OCI-M2 (cell line): ENCODE measurements around the gene DHRS1.
"Not testable (repeated sequence)": the region's sequence is repeated elsewhere in the genome, so short reads cannot be mapped to it uniquely, and the experiment has no call there.

Experiments used
- DNase-seq: peaks from one replicate; lab custom pipeline; 2025; ENCODE audit not compliant: unreplicated experiment; lab: John Stamatoyannopoulos, UW

The DHRS1 gene

DNA sequence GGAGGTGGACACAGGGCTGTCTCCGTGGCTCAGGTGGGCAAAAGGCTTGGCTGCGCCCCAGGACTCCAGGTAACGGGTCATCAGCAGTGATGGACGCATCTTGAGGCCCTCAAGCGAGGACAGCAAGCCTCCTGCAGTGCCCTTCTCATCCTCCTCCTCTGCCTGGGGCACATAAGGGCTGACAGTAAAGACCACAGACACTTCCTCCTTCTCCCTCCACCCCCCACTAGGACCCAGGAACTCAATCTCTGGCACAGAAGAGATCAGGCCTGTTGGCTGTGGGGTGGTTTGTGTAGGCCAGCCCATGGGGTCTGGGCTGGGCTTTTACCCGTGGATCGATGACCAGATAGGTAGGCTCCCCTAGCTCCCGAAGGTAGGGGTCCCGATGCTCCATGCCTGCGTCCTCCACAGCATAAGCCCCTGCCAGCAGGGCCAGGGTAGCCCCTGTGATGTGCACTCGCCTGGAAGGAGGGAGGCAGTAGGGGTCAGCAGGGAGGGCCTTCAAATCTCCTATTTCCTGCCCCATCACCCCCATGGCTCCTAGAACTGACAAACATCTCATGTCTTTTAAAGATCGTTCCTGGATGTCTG lies 29.6 kb upstream of the DHRS1 start:
- DNase-seq: no peak

DNA sequence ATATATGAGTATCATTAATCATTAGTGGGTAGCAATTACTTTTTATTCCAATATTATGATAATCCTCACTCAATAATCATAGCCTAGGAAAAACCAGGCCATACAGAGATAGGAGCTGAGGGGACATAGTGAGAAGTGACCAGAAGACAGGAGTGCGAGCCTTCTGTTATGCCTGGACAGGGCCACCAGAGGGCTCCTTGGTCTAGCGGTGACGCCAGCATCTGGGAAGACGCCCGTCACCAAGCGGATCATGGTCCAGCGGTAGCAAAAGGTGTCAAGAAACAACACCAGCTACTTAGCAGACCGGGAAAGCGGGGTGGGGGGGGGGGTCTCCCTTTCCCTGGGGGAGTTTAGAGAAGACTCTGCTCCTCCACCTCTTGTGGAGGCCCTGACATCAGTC lies 28.3 kb upstream of the DHRS1 start:
- not testable (repeated sequence) for DNase-seq

DNA sequence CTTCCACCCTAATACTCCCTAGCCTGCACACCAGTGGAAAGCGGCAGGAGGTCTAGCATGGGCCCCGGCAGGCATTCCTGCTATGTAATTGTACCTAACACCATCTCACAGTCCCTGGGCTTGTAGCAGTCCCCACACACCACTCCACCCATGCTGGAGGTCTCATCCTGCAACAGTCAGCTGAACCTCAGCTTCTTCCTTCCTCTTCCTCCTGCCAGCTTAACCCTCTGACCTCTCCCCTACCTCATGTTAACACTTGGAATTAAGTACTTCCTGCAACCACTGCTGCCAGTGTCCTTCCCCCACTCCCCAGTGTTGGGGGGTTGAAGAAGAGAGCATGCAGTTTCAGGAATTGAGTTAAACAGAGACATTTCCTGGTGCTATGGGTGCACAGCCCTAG lies 27.7 kb upstream of the DHRS1 start:
- no peak for DNase-seq

DNA sequence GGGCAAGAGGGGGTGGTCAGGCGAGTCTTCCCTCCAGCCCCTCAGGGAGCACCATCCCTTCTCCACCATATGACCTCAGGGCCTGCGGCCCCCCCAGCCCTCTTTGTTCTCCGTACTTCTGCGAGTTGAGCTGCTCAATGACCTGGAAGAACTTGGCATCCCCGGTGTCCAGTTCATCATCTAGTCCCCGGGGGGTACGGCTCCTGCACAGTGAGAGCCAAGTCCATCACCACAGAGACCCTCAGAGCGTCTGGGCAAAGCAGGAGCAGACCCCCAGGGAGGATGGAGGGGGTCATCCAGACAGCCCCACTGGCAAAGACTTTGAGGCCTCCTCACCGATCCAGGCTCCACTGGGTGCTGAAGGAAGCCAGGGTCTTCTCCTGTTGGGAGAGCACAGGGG lies 26.4 kb upstream of the DHRS1 start:
- DNase-seq: no peak

DNA sequence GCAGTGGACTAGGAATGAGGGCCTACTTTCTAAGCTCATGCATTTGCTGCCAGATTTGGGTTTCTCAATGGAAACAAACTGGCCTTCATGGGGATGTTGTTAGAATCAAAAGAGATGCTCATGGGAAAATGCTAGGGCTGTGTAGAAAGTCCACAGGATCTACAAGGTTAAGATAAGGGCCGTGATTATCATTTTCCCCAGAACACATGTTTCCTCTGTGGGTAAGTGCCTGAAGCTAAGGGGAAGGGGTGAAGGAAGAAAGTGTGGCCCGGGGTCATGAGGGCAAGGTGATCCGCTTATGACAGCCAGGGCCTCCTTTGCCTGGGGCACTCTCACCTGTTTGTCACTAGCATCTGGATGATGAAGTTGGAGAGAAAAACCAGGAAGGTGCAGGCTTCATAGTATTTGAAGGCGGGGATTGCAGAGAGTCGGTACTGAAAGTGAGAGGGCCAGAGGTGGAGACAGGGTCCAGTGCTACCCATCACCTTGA lies 25.5 kb upstream of the DHRS1 start:
- no peak for DNase-seq

DNA sequence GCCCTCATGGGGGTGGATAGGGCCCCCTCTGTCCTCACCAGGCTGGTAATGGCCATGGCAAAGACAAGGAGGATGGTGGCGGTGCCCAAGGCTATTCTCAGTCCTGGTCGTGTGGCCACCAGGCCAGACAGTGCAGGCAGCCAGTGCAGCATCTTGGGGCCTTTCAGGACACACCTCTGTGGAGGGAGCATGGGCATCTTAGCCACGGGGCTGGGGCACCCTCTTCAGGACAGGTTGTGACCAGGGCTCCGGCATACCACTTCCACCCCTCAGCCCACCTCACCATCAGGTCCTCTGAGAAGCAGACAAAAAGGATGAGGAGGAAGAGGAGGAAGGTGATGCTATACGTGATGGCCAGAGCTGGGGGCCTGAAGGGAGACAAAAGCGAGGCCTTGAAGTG lies 24.4 kb upstream of the DHRS1 start:
- DNase-seq: no peak

DNA sequence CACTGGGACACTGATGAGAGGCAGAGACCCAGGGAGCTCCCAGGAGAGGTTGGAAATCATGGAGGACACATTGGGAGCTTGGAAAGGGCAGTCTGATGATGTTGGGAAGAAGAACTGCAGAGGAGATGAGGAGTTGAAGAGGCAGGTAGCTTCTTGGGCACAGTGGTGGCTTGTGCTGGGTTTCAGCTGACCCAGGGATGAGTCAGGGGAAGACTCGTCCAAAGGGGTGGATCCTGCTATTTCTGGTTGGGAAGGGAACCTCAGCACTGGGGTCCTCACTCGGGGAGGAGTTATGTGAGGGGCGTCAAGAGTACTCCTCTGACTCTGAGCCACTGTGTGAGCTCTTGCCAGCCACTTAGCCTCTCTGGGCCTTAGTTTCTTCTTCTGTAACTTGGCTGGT lies 23.8 kb upstream of the DHRS1 start:
- DNase-seq: no peak

DNA sequence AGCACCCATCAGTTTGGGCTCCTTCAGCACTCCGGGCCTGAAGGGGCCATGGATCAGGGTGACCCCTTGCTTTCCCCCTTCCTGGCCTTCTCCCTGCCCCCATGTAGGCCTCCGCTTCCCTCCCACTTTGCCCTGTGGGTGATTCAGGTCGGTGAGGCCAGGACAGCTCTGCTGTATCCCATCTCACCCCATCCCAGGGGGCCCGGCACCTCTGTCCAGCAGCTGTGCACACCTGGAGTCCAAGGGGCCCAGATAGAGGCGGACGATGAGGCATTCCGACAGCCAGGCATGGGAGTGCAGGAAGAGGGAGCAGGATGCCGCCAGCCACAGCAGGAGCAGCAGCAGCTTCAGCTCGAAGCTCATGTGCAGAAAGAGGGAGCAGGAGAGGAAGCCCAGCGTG lies 23.1 kb upstream of the DHRS1 start:
- DNase-seq: no peak

DNA sequence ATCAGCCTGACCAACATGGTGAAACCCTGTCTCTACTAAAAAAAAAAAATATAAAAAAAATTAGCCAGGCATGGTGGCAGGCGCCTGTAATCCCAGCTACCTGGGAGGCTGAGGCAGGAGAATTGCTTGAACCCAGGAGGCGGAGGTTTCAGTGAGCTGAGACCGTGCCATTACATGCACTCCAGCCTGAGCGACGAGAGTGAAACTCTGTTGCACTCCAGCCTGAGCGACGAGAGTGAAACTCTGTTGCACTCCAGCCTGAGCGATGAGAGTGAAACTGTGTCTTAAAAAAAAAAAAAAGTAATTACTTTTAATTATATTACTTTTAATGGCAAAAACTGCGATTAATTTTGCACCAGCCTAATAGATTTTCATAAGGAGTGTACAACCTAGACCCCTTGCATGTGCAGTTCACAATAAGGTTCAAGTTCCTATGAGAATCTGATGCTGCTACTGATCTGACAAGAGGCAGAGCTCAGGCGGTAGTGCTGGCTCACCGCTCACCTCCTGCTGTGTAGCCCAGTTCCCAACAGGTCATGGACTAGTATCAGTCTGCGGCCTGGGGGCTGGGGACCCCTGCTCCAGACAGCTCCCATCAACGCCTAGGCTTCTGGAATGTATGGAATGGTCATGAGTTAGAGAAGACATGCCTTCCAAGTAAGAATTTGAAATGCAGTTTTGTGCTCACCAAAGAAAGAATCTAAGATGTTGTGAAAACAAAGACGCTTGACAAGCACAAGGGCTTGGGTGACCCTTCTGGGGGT lies 21.8 kb upstream of the DHRS1 start:
- DNase-seq: no peak

DNA sequence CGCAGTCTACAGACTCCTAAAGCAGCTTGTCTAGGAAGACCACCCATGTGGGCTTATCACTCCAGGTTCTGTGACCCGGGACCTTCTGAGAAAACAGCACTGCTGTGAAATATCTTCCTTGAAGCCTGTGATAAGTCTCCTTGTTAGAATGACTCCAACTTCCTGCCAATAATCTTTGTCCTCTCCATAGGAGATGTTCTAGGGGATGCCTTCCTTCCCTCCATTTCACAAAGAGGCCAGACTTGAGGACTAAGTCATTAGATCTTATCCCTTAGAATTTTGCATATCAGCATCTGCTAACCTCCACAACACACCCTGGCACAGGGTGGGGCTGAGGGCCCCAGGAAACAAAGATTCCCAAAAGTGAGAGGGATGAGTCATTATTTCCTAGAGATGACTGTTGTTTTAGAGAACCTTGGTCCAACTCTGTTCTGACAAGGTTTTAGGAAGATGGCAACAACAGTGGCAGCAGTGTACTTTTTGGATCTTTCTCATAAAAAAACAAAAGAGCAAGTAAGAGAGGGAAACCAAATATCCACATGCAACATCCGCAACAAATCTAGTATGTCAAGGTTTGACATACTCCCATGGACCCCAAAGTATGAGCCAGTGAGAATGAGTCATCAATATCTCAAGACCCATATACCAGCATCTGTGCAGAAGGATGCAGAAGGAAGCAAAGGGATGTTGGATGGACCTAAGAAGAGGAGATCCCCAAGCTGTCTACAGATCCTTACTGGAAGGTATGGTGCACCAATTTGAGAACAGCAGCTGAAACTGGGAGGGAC lies 17.8 kb upstream of the DHRS1 start:
- DNase-seq: no peak

DNA sequence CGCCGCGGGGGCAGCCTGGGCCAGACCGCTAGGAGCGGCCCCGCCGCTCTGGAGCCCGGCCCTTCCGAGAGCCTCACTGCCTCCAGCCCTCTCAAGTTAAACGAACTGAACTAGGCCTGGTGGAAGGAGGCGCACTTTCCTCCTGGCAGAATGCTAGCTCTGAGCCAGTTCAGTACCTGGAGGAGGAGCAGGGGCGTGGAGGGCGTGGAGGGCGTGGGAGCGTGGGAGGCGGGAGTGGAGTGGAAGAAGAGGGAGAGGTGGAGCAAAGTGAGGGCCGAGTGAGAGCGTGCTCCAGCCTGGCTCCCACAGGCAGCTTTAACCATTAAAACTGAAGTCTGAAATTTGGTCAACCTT lies 17.0 kb upstream of the DHRS1 start:
- no peak for DNase-seq

DNA sequence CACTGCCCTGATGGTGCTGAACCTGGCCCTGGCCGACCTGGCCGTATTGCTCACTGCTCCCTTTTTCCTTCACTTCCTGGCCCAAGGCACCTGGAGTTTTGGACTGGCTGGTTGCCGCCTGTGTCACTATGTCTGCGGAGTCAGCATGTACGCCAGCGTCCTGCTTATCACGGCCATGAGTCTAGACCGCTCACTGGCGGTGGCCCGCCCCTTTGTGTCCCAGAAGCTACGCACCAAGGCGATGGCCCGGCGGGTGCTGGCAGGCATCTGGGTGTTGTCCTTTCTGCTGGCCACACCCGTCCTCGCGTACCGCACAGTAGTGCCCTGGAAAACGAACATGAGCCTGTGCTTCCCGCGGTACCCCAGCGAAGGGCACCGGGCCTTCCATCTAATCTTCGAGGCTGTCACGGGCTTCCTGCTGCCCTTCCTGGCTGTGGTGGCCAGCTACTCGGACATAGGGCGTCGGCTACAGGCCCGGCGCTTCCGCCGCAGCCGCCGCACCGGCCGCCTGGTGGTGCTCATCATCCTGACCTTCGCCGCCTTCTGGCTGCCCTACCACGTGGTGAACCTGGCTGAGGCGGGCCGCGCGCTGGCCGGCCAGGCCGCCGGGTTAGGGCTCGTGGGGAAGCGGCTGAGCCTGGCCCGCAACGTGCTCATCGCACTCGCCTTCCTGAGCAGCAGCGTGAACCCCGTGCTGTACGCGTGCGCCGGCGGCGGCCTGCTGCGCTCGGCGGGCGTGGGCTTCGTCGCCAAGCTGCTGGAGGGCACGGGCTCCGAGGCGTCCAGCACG lies 16.4 kb upstream of the DHRS1 start:
- no peak for DNase-seq

DNA sequence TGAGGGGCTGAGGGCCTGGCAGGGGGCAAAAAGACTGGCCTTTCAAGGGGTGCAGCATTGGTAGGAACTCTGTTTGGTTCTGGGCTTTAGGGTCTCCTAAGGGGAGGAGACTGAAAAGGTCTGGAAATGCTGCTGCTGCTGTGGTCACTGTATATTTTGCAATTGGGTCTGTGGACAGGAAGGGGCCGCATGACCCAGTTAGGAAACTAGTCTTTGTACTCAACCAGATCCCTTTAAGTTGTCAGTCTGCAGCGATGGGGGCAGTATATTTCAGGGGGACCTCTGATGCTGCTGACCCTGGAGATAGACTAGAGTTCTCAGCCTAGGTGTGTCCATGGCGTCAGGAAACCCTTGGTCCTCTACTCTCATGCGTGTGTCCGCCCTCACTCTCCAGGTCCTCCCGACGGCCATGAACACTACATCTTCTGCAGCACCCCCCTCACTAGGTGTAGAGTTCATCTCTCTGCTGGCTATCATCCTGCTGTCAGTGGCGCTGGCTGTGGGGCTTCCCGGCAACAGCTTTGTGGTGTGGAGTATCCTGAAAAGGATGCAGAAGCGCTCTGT lies 15.7 kb upstream of the DHRS1 start:
- no peak for DNase-seq

DNA sequence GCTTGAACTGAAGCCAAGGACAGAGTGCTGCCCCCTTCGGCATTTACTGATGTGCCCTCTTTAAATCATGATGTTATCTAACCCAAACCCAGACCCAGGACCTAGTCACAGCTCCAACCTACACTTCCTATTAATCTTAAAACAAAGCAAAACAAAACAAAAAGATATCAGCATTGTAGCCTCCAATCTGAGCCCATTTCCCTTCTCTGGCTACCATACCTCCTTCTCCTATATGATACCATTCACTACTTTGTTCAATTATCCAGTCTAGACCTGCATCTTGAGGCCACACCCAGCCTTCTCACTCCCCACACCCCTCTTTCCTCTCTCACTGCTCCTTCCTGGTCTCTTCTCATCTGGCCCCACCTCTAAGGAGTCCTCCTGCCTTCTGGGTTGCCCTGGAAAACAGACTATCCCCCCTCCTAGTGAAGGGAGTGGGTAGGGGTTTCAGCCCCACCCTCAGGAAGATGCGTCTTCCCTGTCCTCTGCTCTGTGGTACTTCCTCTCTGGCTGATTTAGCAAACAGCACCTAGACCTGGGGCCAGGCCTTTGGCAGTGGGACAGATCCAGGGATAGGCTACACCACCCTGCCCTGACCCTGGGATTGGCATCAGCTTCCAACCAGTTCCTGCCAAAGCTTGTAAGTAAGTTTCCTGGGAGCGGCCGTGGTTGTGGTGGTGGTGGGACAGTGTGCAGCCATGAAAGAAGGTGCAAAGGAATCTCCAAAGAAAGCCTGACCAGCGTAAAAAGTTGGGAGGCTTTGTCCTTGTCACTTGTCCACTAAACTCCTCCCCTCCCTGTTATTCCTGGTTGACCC lies 15.0 kb upstream of the DHRS1 start:
- no peak for DNase-seq

DNA sequence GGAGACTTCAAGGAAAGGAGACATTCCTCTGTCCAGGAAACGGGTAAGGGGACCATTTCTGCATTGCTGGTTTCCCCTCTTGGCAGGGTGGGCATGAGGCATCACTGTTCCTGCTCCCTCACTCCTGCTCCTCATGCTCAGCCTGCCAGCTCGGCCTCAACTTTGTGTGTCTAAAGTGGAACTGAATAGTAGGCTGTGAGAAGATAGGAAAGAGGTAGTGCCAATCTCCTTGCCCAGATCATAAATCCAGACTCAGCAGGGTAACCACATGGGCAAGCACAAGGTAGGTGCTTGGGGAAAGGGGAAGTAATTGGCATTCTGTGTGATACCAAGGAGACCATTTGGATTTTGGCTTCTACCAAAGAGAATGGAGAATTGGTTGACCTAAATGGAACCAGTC lies 14.3 kb upstream of the DHRS1 start:
- no peak for DNase-seq

DNA sequence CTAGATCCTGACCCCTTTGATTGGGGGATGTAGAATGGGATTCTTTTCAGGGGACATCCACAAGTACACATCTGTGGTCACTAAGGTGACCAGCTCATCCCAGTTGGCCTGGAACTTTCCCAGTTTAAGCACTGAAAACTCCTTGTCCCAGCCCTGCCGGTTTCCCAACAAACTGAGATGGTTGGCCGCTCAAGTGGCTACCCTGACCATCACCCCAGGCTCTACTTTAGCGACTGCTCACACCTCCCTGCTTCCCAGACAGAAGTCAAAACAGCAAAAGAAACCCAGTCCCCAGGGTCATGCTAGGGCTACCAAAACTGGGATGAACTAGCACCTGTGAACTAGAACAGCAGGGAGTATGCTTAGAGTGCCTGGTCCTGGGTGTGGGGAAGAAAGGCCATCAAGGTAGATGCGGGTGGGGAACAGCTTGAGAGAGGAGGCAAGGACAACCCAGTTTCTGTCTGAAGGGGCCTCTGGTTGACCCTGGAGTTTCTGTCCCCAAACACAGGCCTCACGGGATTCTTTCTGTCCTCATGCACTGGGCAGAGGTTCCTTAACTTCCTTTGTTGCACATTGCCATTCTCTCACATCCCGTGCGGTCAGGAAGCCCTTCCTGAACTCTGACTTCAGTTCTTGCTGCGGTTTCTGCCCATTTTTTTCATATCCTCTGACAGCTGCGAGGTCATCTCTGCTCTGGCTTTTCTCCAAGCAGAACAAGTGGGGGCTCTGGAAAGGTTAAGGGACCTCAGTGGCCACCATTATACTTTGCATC lies 13.3 kb upstream of the DHRS1 start:
- no peak for DNase-seq

DNA sequence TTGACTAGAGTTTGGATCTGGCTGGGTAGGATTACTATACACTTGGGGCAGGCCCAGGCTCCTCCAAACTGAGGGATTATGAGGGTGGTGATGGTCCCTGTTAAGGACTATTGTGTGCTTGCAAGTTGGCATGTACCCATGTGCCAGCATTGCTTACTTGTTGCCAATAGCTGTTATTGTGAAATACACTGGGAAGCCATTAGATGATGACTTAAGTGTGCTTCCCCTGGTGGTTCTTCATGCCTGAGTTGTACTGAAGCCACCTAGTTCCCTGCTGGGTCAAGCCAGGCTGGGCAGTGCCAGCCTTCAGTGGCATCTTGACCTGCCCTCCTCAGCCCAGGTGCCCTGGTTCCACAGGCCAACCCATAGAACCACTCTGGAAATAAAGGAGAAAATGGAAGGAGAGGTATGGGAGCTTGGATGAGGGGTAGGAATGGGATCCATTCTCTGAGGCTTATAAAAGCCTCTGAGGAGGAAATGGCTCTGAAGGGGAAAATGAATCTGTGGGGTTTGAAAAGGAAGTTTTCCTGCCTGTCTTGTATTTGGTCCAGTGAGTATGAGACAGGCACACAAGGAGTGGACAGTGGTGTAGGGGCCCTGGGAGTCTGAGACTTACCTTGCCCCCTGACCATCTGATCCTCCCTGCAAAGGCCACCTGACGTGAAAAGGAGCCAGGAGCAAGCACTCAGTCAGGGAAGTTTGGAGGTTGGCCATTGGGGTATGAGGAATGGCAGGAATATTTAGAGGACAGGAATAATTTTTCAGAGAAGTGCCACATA lies 12.4 kb upstream of the DHRS1 start:
- no peak for DNase-seq
